Measurements from ENCODE around the gene CDYL.

The CDYL gene

DNA sequence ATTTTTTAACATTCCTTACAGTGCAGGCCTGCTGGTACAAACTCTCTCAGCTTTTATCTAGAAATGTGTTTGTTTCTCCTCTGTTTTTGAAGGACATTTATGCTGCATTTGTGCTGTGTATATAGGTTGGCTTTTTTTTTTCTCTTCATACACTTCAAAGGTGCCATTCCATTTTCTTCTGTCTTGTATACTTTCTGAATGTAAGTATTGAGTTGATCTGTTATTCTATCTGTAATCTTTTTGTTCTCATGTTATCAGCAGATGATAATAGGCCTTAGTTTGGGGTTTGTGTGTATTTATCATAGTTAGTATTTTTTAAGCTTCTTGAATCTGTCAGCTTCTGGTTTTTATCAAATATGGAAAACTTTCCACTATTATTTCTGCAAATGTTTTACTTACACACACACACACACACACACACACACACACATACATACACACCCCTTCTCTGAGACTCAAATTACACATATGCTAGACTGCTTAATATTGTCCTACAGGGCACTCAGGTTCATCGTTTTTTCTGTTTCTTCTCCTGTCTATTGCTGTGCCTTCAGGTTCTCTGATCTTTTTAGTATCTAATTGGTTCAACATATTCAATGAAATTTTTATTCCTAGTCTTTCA, 153.0 kb downstream of the CDYL start:
- no peak for TF ChIP-seq CTCF (IDR thresholded peaks at IDR 0.05; ENCODE audit: low read depth, low read length, missing control alignments)
- in situ Hi-C loops (cut with HindIII; ENCODE audit: low sequenced_read_pairs): no loop called here
- no peak overlapping the region for H3K4me3 ChIP-seq (ENCODE audit: low read depth, low read length)
- DNase-seq (ENCODE audit: low read depth): no peak

DNA sequence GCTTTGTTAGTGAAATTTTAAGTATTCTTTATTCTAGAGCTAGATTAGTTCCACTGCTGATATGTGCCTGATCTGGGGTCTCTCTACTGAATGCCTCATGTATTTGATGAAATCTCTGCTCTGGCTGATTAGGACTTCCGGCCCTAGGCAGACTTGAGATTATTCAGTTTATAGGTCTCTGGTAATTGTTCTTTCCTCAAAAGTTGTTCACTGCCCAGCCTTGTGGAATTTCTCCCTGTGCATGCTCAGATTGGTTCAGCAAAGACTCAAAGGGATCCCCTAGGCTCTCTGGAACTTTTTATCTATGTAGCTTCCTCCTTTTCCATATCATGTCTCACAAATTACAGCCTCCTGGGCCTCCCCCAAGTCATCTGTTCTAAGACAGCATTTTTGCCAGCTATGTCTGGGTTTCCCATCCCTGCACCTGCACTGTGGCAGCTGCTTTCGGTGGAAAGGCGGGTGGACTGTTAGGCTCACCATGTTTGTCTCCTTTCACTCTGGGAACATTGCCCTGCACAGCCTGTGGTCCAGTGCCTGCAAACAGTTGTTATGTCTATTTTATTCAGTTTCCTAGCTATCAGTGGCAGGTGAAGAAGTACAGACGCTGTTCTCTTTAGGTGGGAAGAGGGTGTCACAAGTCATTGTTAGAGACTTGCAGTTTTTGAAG, 154.0 kb downstream of the CDYL start:
- no peak for TF ChIP-seq CTCF (IDR thresholded peaks at IDR 0.05; ENCODE audit: low read depth, low read length, missing control alignments)
- in situ Hi-C loops (cut with HindIII; ENCODE audit: low sequenced_read_pairs): no loop called here

DNA sequence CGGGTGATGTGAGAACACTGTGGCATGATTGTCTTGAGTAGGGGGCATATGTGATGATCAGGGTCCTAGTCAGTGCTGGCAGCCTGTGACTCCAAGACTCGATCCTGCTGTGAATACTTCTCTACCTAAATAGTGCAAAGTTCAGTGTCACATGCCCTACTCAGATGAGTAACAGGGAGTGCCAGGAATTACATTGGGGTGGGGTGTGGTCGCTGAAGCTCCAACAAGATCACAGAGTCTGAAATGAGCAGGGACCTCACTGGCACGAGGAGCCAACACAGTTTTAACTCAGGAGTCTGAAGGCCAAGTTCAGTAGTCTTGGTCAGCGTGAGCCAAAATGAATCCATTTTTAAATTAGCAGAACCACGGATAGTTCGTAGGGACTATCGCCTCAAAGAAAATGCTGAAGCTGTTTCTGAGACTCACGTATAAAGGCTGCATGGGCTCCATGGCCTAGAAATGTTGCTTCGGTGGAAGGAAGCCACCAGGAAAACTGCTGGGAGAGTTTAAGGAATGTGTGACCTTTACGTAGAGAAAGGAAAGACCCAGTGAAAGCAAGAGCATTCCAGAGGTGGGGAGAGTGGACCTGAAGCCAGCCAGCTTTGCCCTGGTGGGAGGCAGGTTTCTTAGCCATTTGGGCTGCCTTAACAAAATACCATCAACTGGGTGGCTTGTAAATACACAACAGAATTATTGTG, 155.5 kb downstream of the CDYL start:
- no peak for TF ChIP-seq CTCF (IDR thresholded peaks at IDR 0.05; ENCODE audit: low read depth, low read length, missing control alignments)
- DNase-seq (ENCODE audit: low read depth): no peak
- in situ Hi-C loops (cut with HindIII; ENCODE audit: low sequenced_read_pairs): no loop called here
- no peak overlapping the region for H3K4me3 ChIP-seq (ENCODE audit: low read depth, low read length)

More for the DNA sequence above, 154.0 kb downstream of the CDYL start:
- H3K4me3 ChIP-seq (ENCODE audit: low read depth, low read length): no peak overlapping the region
- no peak for DNase-seq (ENCODE audit: low read depth)

GRCh38 chr6:4932228-4932903, 156.2 kb downstream of the CDYL start:
- no peak overlapping the region for H3K4me3 ChIP-seq (ENCODE audit: low read depth, low read length)
- in situ Hi-C loops (cut with HindIII; ENCODE audit: low sequenced_read_pairs): no loop called here
- no peak for TF ChIP-seq CTCF (IDR thresholded peaks at IDR 0.05; ENCODE audit: low read depth, low read length, missing control alignments)
- no peak for DNase-seq (ENCODE audit: low read depth)

DNA sequence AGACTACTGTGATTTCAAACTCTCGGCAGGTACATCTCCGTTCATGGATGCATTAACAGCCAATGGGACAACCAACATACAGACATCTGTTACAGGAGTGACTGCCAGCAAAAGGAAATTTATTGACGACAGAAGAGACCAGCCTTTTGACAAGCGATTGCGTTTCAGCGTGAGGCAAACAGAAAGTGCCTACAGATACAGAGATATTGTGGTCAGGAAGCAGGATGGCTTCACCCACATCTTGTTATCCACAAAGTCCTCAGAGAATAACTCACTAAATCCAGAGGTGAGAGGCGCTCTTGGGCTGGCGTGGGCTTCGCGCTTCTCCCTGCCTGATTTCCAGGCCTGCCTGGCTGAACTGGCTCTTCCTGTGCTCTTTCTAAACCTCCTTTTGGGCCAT, 159.3 kb downstream of the CDYL start:
- no peak for DNase-seq (ENCODE audit: low read depth)
- in situ Hi-C loops (cut with HindIII; ENCODE audit: low sequenced_read_pairs): no loop called here
- H3K4me3 ChIP-seq (ENCODE audit: low read depth, low read length): no peak overlapping the region
- TF ChIP-seq CTCF (IDR thresholded peaks at IDR 0.05; ENCODE audit: low read depth, low read length, missing control alignments): no peak

GRCh38 chr6:4935975-4936680, 159.9 kb downstream of the CDYL start:
- H3K4me3 ChIP-seq (ENCODE audit: low read depth, low read length): no peak overlapping the region
- in situ Hi-C loops (cut with HindIII; ENCODE audit: low sequenced_read_pairs): no loop called here
- TF ChIP-seq CTCF (IDR thresholded peaks at IDR 0.05; ENCODE audit: low read depth, low read length, missing control alignments): no peak
- DNase-seq (ENCODE audit: low read depth): no peak

All from astrocyte of the cerebellum (primary cell).